Retinal pigment epithelial cell (primary cell): Measurements from ENCODE around the gene HPS1.

Experiments used
- DNase-seq: peaks from one replicate; pipeline ENCODE4 v3.0.0-alpha.2; 2010; ENCODE audit warnings: low read depth
- H3K4me3 ChIP-seq: 2 replicates; pipeline ENCODE4 v1.5.1; 2011; ENCODE audit warnings: mild to moderate bottlenecking, low read length, control low read depth, moderate library complexity
- CTCF ChIP-seq: conservative IDR thresholded peaks from 2 replicates; pipeline ENCODE4 v1.5.1; 2011; ENCODE audit warnings: low read depth, low read length, control low read depth, inconsistent platforms

The HPS1 gene

GRCh38 chr10:98463976-98464754, 17.4 kb upstream of the HPS1 start:
- TF ChIP-seq CTCF, result no peak
- H3K4me3 ChIP-seq, result no peak overlapping the region
- no peak for DNase-seq

GRCh38 chr10:98463016-98463415, 16.3 kb upstream of the HPS1 start:
- no peak for DNase-seq
- no peak for TF ChIP-seq CTCF
- no peak overlapping the region for H3K4me3 ChIP-seq

DNA sequence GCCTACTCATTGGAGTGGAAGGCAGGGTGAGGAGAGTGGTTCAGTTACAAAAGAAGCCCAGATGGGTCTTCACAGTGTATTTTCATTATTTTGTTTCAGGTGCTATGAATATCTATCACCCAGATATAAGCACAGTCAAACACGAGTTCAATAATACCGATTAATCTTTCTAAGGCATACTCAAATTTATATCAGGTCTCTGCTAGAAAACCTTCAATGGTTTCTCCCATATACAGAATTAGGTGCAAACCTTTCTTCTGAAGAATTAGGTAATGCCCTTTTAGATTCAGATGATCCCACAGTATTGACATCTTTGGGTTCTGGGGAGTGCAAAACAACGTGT, 14.7 kb upstream of the HPS1 start:
- no peak for DNase-seq
- TF ChIP-seq CTCF, result no peak
- no peak overlapping the region for H3K4me3 ChIP-seq

- H3K4me3 ChIP-seq, result no peak overlapping the region
- peak; percentile 73 for DNase-seq
- no peak for TF ChIP-seq CTCF
Observed at GRCh38 chr10:98460837-98461499, 14.2 kb upstream of the HPS1 start.

DNA sequence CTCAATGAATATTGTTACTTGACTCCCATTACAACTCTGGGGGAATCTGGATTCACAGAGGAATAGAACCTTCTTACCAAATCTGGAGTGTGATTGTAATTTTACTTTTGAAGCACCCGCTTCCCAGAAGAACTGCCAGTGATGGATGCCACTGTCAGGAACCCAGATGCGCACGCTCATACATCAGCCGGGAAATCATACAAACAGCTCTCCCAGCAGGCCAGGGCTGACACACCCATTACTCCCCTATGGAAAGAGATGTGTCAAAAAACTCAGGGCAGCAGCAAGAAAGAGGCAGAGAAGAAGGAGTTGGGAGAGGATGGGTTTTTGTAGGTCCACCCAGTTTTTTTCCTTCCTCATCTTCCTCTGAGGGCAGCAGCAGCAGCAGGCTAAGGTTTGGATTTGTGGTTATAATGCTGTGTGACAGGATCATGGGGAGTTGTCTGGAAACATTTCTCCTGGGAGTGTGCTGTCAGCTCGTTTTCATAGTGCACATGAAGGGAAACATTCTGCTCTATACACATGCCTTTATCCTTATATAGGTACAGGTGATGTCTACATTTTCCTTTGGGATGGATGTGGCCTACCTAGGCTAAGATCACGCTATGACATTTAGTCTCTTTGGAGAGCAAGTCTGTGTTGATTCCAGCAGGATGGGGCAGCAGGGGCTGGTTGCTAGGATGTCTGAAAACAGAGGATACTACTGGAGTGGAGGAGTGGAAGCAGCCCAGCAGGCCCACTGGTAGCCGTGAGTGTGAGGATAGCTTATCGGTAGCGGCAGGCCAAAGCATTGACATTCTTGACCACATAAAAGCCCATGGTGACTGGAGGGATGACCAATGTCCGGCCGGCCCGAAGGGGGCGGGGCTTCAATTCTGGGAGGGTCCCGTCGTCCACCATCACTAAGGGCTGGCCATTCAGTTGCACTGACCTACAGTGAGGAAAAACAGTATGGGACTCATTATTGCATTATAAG, 12.4 kb upstream of the HPS1 start:
- no peak for TF ChIP-seq CTCF
- DNase-seq, result no peak
- no peak overlapping the region for H3K4me3 ChIP-seq

GRCh38 chr10:98457721-98458120, 11.0 kb upstream of the HPS1 start:
- no peak for DNase-seq
- no peak overlapping the region for H3K4me3 ChIP-seq
- TF ChIP-seq CTCF, result no peak
